22Rv1 (cell line): ENCODE data around the gene HEPH.

Experiments used
- ZFX ChIP-seq: fragments of 450-650 bp; IDR thresholded peaks from 2 replicates; pipeline ENCODE4 v1.6.1; 2017; ENCODE audit warnings: antibody characterized with exemption, borderline replicate concordance
- TF ChIP-seq, protein P1 (sequence below): fragments of 450-650 bp; IDR thresholded peaks from 2 replicates; pipeline ENCODE4 v1.5.1; 2017; ENCODE audit warnings: mild to moderate bottlenecking

DNA sequence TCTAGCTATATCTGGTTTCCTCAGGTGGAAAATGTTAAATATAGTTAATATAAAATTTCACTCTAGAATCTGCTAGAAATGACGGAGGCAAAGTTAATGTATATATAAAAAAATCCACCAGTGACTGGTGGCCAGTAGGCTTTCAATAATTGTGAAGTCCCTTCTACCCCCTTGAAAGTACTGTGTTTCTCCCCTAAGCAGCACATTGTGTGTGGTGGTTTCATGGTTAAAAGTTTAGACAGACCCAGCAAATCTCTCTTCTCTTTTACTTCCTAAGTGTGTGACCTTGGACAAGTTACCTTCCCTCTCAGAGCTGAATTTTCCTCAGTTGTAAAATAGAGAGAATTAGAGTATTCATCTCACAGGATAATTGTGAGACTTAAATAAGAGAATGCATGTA, 600 bp upstream of the HEPH start:
- TF ChIP-seq, protein P1, sequence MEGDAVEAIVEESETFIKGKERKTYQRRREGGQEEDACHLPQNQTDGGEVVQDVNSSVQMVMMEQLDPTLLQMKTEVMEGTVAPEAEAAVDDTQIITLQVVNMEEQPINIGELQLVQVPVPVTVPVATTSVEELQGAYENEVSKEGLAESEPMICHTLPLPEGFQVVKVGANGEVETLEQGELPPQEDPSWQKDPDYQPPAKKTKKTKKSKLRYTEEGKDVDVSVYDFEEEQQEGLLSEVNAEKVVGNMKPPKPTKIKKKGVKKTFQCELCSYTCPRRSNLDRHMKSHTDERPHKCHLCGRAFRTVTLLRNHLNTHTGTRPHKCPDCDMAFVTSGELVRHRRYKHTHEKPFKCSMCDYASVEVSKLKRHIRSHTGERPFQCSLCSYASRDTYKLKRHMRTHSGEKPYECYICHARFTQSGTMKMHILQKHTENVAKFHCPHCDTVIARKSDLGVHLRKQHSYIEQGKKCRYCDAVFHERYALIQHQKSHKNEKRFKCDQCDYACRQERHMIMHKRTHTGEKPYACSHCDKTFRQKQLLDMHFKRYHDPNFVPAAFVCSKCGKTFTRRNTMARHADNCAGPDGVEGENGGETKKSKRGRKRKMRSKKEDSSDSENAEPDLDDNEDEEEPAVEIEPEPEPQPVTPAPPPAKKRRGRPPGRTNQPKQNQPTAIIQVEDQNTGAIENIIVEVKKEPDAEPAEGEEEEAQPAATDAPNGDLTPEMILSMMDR: no peak
- no peak for TF ChIP-seq ZFX
